HS-5 (cell line): ENCODE results near the gene DDX6.
"Not testable (repeated sequence)": the region's sequence is repeated elsewhere in the genome, so short reads cannot be mapped to it uniquely, and the experiment has no call there.

ENCODE experiments used
- DNase-seq: peaks from one replicate; pipeline ENCODE4 v3.0.0-alpha.2; 2012; ENCODE audit warnings: low read depth

Gene DDX6

DNA sequence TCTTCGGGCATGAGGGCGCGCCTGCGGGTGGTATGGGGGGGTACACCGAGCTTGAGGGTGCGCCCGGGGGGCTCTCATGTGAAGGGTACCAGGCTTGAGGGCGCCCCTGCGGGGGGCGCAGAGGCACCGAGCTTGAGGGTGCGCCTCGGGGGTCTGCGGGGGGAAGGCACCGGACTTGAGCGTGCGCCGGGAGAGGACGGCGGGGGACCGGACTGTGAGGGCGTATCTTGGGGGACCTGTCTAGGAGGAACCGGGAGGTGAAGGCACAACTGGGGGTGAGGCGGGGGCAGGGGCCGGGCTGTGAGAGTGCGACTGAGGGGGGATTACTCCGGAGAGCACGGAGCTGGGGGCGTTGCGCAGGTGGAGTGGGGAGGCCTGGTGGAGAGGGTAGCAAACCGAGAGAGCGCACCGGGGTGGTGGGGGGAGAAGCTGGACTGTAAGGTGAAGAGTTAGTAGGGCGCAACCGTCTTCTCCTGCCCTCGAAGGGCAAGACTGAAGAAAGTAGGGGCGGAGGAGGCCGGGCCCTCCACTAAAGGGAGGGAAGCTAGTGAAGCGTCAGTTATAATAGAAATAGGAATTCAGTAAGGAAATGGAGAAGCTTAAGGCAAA lies 1.1 kb upstream of the DDX6 start:
- no peak for DNase-seq

DNA sequence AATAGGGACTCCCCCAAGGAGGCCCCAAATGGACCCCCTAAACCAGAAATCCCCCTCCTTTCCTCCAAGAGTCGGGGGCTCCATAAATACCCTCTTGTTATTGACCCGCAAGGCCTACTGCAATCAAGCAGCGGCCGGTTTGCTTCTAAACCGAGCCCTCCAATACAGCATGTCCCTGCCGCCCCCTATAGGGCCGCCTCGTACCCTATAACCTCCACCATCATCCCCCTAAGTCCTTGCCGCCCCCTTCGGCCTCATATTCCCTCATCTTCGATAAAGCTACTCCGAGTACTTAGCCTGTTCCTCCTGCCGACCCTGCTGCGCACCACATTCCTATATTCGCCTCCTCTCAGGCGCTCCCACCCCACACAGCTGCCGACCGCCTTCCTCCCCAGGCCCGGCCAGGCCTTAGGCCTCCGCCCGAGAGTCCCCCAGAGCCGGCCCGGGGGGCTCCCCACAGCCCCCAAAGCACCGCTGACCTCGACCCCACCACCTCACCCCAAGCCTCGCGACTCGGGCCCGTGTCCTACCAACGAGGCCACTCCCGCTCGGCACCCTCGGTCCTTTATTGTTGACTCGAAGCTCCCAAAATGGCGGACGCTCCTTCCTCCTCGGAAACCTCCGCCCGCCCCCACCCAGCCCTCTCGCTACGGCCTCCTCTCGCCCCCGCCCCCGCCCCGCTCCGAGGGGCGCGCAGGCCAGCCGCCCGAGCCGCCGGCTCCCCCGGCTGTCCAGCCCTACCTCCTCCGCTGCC lies 430 bp downstream of the DDX6 start:
- DNase-seq = peak; percentile 25

DNA sequence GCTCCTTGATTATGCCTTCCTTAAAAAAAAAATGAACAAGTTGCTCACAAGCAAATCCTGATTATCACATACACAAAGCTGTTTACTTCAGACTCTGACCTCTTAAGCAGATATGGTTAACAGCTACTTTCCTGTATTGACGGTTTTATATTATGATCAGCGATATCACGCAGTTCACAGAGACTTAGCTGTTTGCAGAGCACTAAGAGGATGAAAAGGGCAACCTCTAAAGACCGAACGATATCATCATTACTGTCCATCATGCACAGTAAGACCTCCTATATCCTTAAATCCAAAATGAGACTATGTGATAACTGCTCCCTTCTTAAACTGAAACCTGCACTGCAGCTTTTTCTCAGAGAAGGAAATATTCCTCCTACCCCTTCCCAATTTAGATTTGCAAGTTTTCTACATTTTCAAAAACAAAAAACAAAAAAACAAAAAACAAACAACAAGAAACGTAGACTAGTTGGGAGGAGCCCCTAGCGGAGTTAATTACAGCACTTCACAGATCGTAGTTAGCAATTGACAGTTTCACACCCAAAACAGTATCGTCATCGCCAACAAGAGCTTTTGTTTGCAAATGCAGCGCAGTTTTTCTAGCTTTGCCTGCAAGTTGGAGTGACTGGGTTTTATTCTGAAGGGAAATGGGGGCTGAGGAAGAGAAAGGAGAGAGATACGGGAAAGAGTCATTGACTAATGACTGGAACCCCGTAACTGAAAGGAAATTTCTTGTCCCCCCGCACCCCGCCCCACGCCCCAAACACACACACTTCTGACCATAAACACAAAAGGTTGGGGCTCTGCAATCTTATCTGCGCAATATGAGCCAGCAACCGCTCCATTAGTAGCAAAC lies 1.2 kb downstream of the DDX6 start:
- DNase-seq = peak; percentile 8

DNA sequence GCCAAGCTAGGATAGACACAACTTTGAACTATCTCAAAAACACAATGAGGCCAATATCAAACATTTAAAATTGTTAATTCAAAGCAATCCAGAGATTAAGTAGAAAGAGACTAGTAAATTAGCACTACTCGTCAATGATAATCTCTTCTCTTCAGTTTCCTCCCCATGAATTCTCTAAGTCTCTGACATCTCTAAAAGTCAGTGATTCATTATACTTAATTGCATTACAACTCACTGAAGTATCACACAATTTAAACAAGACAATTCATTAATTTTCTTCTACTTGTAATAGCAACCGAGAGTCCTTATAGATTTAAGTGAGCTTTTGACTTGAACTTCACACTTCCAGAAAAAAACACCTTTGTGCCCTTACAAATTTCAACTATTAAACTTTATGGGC lies 4.3 kb downstream of the DDX6 start:
- DNase-seq = no peak

DNA sequence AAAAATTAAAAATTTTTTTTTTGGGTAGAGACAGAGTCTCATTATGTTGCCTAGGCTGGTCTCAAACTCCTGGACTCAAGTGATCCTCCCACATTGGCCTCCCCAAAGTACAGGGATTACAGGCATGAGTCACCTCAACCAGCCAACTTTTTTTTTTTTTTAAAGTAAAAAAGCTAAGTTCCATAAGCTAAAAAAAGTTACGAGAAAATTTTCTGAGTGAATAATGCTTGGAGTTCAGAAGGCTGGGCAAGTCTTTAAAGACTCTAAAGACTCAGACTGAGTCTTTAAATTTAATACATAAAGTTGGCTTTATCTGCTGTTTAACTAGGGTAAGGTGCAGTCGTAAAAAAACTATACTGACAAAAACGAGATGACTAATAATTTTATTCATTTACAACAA lies 5.6 kb downstream of the DDX6 start:
- no peak for DNase-seq

DNA sequence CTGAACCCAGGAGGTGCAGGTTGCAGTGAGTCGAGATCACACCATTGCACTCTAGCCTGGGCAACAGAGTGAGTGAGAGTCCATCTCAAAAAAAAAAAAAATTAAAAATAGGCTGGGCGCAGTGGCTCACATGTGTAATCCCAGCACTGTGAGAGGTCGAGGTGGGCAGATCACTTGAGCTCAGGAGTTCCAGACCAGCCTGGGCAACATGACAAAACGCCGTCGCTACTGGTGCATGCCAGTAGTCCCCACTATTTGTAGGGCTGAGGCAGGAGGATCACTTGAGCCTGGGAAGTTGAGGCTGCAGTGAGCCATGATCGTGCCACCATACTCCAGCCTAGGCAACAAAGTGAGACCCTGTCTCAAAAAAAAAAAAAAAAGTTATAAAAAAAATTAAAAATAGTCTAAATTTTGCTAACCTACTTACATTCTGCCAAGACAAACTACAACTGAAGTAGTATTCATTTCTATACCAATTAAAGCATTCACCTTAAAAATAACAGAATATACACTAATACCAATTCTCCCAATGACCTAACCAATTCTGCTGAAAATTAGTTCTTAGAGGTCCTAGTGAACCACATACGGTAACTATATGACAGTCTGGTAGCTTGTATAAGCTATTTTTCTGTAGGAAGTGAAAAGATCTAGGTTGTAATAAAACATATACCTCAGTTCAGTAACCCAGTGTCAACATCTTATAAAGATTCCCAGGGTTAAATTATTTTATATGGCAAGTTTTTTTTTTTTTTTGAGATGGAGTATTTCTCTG lies 7.1 kb downstream of the DDX6 start:
- no peak for DNase-seq

DNA sequence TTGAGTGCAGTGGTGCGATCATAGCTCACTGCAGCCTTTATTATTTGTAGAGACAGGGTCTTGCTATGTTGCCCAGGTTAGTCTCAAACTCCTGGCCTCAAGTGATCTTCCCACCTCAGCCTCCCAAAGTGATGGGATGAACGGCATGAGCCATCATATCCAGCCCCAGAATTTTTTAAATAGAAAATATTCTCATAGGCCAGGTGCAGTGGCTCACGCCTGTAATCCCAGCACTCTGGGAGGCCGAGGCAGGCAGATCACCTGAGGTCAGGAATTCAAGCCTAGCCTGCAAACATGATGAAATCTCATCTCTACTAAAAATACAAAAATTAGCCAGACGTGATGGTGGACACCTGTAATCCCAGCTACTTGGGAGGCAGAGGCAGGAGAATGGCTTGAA lies 7.6 kb downstream of the DDX6 start:
- not testable (repeated sequence) for DNase-seq

DNA sequence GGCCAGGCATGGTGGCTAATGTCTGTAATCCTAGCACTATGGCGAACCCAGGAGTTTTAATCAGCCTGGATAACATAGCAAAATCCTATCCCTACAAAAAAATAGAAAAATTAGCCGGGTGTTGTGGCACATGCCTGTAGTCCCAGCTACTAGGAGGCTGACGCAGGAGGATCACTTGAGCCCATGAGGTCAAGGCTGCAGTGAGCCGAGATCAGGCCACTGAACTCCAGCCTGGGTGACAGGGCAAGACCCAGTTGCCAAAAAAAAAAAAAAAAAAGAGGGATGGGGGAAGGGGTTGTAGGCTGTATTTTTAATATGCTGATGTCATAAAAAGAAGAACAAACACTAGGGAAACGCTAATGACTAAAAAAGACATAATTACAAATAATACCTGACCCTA lies 12.1 kb downstream of the DDX6 start:
- no peak for DNase-seq

DNA sequence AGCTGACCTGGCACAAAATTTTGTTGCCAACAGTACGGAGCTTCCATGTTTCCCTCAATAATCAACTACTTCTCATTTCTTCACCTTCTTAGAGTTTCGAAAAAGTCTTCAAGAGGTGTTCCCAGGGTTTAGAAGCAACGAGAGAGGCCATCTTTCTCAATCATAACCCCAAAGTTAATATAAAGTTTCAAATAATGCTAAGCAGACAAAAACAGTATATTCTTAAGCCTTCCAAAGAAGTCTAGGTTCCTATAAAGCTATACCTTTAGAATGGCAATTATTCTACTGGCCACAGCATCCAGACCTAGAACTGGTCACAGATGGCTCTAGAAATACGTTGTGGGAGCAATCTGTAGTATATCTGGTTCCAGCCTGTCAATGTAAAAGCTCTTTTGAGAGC lies 16.9 kb downstream of the DDX6 start:
- no peak for DNase-seq

DNA sequence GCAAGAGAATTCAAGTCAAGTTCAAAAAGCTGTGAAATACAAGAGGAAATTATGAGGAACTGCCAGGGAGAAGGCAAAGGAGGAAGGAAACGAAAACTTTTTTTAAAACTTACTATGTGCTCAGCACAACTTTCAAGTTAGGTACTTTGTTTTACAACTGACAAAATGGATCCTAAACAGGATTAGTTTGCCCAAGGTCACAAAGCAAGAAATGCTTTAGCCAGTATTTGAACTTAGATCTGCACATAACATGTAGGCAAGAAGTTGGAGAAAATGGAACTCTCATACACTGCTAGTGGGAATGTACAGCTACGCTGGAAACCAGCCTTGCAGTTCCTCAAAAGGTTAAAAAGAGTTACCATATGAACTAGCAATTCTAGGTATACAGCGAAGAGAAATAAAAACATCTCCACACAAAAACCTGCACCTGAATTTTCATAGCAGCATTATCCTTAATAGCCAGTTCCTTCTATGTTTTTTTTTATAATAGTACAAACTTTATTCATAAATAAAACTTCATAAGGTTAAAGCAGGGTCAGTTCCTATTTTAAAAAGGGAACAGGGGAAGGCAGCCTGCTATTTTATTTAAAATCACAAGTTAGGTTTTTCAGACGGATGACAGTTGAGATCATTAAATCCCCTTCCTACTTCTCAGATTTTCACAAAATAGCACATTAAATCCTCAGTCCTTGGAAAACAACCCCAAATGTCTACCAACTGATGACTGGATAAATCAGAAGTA lies 19.2 kb downstream of the DDX6 start:
- DNase-seq = no peak

DNA sequence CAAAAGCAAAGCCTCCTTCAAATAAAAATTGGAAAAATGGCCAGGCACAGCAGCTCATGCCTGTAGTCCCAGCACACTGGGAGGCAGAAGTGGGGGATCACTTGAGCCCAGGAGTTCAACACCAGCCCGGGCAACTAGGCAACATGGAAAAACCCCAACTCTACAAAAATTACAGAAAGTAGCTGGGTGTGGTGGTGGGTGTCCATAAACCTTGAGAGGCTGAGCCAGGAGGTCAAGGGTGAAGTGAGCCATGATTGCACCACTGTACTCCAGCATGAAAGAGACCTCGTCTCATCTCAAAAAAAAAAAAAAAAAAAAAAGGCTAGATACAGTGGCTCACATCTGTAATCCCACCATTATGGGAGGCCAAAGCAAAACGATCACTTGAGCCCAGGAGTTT lies 22.3 kb downstream of the DDX6 start:
- no peak for DNase-seq

DNA sequence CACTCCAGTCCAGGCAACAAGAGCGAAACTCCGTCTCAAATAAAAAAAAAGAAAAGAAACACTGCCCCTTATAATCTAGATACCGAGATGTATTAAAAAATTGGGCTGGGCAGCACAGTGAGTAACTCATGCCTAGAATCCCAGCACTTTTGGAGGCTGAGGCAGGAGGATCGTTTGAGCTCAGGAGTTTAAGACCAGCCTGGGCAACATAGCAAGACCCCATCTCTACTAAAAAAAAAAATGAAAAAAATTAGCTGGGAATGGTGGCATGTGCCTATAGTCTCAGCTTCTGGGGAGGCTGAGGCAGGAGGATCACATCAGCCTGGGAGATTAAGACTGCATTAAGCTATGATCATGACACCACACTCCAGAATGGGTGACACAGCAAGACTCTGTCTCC lies 24.9 kb downstream of the DDX6 start:
- no peak for DNase-seq

DNA sequence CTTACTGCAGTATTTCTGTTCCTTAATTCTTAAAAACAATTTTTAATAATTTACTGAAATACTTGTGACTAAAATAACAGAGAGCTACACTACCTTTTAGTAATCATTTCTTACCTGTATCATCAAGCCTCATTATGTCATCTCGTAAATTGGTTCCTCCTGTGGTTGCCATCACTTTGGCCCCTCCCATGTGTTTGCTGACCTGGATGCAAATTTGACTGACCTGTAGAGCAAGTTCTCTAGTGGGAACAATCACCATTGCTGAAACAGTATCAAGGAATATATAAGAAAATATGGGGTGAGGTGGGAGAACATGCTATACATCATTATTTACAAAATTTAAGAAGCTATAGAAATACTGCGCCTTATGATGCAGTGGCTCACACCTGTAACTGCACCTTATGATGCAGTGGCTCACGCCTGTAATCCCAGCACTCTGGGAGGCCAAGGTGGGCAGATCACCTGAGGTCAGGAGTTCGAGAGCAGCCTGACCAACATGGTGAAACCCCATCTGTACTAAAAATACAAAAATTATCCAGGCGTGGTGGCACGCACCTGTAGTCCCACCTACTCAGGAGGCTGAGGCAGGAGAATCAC lies 25.8 kb downstream of the DDX6 start:
- DNase-seq = not testable (repeated sequence)

DNA sequence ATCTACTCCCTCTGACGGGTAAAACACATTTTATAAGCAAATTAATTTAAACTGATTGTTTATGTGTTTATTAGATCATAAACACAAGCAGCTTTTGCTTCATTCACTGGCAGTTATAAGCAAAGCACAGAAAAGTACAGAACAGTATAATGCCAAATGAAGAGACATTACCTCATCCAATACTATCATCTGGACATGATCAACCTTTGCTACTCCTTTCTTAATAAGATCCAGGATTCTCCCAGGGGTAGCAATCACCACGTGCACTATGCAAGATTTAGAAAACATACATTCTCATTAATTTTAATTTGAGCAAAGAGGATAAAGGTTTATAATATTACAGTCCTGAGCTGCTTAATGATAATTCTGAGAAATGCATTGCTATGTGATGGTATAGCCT lies 27.9 kb downstream of the DDX6 start:
- DNase-seq = no peak

DNA sequence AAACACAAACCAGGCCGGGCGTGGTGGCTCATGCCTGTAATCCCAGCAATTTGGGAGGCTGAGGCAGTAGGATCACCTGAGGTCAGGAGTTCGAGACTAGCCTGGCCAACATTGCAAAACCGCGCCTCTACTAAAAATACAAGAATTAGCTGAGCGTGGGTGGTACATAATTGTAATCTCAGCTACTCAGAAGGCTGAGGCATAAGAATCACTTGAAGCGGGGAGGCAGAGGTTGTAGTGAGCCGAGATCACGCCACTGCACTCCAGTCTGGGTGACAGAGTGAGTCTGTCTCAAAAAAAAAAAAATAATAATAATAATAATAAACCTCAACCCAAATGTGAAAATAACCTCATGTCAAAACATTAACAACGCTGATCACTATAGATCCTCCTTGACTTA lies 29.0 kb downstream of the DDX6 start:
- not testable (repeated sequence) for DNase-seq

DNA sequence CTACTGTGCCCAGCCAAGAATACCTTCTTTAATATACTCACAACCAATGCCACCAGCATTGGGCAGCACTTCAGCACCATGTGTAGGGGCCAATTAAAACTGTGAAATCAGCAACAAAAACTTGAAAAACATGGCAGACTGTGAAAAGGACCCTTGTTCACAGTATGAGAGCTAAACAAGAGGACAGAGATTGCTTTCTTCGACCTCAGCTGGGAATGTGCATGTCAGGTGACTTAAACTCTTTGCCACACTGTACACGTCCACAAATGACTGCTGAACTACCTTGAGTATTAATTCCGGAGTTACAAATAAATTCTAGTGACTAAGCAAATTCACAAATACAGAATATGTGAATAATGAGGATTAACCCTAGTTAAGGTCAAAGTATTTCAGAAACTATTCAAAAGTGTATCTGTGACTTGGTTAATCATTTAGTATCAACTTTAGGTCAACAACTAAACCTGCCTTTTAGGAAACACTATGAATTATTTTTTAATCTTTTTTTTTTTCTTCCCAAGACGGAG lies 33.0 kb downstream of the DDX6 start:
- no peak for DNase-seq

DNA sequence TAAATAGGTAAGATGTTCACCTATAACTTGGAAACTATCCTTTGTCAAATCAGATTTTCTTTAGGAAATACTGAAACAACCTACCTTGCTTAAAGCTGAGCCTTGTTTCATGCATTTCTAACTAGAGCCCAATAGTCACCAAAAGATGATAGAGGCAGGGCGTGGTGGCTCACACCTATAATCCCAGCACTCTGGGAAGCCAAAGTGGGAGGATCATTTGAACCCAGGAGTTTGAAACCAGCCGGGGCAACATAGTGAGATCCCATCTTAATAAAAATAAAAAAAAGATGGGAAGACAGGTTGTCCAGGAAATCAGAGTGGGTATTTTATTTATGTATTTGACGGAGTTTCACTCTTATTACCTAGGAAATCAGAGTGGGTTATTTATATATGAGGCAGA lies 38.3 kb downstream of the DDX6 start:
- DNase-seq = no peak

DNA sequence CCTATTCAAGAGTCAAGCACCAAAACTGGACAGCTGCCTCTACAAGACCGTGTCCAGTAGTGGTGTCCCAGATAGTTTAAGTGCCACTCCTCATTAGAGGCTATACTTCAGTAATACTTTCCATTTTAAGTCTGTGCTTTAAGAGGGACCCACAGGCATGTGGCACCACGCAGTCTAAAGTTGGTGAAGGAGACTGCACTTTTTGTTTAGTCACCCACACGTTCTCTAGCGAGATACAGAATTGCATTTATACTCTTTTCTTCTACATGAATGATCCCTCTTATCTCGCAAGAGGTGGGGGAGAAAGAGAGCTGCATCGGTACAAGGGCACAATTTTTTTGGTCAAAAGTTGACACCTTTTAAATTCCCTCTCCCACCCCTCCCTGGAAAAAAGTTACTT lies 41.5 kb downstream of the DDX6 start:
- no peak for DNase-seq

DNA sequence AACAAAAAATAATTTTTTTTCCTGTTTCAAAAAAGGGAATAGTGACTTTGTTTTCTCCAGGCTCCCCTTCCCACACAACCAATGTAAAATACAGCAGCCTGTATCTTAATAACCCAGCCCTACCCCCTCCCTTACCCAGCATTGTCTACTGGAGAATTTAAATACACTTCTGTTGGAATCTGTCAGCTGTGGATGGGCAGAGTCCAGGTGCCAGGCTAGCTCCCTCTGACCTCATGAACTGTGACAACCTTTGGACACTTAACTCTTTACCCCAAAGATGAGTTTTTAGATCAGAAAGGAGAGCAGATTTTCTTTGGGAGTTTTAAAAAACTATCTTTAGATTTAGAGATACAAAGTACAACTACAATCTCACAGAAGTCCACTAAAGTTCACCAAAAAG lies 42.9 kb downstream of the DDX6 start:
- no peak for DNase-seq

DNA sequence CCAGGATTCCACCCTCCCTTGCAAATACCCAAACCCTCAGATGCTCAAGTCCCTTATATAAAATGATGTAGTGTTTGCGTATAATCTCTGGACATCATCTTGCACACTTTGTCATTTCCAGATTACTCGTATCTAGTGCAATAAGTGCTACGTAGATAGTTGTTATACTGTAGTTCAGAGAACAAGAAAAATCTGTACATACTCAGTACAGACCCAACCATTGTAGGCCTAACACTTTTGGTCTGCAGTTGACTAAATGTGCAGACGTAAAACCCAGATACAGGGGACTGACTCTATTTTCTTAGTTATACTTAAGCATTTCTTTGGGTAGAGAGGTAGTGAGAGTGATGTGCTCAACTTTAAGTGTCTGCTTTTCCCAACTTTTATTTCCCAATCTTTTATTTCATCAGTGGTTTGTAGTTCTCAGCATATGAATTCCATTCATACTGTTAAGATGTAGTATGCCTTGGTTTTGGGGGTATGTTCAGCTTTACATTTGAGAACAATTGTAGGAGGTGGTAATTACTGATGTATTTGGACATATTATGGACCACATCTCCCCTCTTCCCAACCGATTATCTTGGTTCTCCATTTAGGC lies 43.9 kb downstream of the DDX6 start:
- DNase-seq = no peak

DNA sequence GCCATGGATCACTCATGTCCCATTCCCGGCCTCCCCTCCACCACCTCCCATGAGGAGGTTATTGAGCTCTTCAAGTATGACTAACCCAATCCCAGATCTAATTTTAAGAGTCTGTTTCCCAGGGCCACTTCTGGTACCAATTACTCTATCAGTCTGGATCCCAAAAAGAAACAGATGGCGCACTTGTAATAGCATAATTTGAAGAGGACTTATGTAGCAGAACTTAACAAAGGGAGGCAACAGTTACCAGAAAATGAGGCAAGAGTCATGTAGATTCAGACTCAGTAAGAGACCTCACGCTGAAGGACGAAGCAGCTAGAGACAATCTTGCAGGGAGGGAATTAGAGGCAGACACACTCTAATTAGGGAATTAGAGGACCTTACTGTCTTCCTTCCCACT lies 46.9 kb downstream of the DDX6 start:
- no peak for DNase-seq
